ENCODE measurements around the gene SPDYE4. TPM values are rescaled to one million over a fixed set of nuclear protein-coding genes. Genes with fewer than 3 reads are reported as not detected.

SPDYE4 gene
- total RNA-seq, 1 donor from 2014 or later: not detected

DNA sequence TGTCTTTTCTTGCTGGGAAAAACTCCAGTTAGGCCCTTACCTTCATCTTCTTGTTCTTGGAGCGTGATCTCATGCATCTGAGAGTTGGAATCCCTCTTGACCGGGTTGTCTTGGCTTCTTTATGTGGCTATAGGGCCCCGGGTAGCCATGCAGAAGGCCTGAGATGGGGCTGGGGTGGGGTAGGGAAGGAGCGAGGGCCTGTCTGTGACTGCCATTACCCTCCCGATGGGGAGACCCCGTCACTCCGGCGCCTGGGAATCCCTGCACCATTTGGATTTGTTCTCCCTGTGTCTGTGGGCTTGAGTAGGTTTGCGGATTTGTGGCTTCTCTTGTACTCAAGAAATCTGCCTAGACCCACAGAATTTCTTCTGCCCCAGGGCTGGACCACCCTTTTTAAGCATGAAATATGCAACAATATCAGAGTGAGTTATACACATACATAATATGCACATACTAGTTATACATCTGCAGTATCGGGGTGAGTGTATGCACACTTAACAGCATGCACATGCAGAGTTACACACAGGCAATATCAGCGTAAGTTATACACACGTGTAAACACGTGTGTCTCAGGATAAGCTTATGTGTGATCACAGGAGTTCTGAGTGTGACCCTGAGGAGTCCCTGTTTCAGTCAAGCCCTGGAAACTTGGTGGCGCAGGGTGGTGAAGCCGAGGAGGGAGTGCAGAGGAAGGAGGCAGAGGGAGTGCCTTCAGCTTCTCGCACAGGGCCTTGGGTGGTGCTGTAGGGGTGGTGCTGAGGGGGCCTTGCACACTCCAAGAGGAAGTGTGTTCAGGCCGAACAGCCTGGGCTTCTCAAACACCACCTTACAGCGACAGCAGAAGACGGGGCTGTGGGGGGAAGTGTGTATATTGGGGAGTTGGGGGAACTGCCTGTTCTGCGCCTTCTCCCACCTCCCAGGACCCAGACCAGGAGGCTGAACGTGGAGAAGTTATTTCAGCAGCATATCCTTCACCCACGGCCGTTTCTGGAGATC, 32.2 kb downstream of the SPDYE4 start:
- DNase-seq: no peak
- ATAC-seq: no peak
- intact Hi-C loops (cut with micrococcal nuclease): no loop called here

DNA sequence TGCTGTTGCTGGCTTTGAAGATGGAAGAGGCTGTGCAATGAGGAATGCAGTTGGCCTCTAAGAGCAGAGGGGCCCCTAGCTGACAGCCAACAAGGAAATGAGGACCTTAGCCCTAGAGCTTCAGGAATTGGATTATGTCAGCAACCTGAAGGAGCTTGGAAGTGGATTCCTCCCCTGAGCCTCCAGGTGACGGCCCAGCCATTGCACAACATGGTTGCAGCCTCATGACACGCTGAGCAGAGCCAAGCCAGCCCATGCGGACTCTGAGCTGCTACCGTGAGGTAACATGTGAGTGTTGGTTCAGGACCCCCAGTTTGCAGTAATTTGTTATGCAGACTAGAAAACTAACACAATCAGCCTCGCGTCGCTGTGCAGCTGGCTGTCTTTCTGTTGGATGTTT, 33.9 kb downstream of the SPDYE4 start:
- intact Hi-C loops (cut with micrococcal nuclease): no loop called here
- ATAC-seq: no peak

DNA sequence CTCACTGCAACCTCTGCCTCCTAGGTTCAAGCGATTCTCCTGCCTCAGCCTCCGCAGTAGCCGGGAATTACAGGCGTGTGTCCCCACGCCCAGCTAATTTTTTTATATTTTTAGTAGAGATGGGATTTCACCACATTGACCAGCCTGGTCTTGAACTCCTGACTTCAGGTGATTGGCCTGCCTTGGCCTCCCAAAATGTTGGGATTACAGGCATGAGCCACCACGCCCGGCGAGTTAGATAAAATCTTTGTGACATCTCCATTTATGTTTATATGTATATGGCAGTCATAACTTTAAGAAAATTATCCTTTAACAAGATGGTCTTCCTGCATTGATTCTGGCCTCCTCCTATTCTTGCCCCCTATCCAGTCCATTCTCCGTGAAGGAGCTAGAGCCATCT, 37.8 kb downstream of the SPDYE4 start:
- DNase-seq (no peak), ATAC-seq (no peak)
- intact Hi-C loops (cut with micrococcal nuclease): no loop called here

More for the DNA sequence above, 33.9 kb downstream of the SPDYE4 start:
- DNase-seq: no peak

DNA sequence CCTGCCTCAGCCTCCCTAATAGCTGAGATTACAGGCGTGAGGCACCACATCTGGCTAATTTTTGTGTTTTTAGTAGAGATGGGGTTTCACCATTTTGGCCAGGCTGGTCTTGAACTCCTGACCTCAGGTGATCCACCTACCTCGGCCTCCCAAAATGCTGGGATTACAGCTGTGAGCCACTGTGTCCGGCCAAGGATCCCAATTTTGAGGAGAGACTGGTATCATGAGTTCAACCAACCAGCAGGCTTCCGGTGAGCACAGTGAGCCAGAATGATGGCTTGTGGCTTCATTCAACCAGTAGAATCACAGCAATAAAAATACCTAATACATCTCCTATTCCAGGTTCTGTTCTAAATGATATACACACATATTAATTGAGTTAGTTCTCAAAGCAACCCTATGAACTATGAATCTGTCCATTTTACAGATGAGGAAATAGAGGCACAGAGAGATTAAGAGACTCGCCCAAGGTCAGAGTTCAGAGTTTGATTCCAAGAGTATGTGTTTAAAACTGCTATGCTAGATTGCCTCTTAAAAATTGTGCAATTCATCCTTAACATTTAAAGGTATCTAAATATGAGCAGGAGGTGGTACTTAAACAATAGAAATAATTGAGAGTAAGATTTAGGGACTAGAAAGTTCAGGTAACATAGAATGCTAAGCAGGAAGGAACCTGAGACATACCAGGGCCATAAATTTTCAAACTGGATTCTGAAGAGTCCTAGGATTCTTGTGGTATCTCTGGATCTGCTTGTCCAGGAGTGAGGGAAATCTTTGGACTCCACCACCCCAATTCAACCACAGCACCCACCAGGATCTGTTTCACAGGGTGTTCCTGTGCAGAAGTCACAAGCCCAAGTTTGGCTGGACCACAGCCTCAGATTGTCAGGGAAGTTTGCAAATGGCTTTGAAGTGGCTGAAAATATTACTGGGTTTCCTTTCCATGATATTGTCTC, 38.8 kb downstream of the SPDYE4 start:
- DNase-seq (no peak), ATAC-seq (no peak)
- intact Hi-C loops (cut with micrococcal nuclease): no loop called here

DNA sequence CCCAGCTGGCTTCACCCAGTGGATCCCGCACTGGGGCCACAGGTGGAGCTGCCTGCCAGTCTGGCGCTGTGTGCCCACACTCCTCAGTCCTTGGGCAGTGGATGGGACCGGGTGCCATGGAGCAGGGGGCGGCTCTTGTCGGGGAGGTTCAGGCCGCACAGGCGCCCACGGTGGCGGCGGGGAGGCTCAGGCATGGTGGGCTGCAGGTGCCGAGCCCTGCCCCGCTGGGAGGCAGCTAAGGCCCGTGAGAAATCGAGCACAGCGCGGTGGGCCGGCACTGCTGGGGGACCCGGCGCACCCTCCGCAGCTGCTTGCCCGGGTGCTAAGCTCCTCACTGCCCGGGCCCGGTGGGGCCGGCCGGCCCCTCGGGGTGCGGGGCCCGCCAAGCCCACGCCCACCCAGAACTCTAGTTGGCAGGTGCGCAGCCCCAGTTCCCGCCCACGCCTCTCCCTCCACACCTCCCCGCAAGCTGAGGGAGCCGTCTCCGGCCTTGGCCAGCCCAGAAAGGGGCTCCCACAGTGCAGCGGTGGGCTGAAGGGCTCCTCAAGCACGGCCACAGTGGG, 40.3 kb downstream of the SPDYE4 start:
- DNase-seq: no peak
- intact Hi-C loops (cut with micrococcal nuclease): no loop called here
- ATAC-seq: no peak

DNA sequence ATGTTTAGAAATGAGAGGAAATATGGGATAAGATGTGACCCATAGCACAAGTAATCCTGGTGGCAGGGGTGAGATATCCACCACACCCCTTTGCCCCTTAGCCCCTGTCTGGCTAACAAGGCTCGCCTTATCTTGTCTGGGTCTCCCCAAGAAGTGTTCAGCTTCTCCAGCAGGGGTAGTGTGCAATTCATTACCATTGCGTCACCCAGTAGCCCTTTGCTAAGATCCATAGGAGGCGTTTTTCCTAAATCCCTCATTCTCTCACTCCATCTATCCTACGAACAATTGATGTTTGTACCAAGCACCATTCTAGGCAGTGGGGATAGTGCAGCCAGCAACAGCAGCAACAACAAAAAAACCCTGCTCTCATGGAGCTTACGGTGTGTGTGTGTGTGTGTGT, 44.5 kb downstream of the SPDYE4 start:
- ATAC-seq (no peak), DNase-seq (no peak)
- intact Hi-C loops (cut with micrococcal nuclease): no loop called here

DNA sequence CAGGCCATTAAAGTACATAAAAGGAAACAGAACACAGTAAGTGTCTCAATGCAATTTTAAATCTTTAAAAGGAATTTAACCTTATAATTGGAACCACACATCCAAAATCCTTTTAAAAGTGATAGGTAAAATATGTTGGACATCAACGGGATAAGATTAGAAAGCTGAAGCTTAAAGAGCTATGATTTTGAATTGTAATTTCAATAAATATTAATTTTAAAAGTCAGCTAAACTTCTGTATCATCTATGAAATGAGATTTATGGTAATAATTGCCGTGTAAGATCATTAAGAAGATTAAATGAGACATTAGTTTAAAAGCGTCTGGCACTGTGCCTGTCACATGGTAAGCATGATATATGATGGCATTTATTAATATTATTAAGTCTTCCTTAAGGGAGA, 45.0 kb downstream of the SPDYE4 start:
- no peak for ATAC-seq
- intact Hi-C loops (cut with micrococcal nuclease): no loop called here
- DNase-seq: no peak

DNA sequence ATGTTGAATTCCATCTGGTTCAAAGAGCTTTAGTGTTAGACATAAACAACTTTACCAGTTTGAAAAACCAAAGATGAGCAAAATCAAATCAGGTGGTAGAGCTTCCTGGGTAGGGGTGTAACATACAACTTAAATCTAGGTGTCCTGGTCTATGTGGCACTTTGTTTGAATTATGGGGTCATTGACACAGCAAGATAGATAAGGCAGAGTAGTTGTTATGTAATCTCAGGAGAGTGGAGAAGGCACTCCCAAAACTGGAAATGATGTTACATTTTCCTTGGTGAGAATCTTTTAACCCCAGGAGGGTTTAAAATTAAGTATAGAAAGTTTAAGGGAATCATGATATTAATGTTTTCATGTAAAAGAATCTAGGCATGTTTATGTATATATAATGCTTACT, 45.6 kb downstream of the SPDYE4 start:
- no peak for DNase-seq
- intact Hi-C loops (cut with micrococcal nuclease): no loop called here
- ATAC-seq: no peak

DNA sequence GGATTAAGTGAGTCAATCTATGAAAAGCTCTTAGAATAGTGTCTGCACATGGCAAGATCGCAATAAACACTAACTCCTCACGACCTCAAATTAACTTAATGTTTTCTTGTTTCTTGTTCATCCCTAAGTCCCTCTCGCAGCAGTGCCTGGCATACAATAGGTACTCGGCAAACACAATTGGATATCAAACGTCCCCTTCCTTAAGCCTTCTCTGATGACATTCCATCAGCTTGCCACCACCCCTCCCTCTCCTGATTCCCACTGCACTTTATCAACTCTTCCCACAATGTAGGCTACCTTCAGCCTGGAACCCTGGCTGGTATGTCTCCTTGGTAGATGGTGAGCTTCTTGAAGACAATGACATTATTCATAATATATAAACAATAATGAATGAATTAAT, 47.1 kb downstream of the SPDYE4 start:
- intact Hi-C loops (cut with micrococcal nuclease): no loop called here
- no peak for ATAC-seq
- no peak for DNase-seq

DNA sequence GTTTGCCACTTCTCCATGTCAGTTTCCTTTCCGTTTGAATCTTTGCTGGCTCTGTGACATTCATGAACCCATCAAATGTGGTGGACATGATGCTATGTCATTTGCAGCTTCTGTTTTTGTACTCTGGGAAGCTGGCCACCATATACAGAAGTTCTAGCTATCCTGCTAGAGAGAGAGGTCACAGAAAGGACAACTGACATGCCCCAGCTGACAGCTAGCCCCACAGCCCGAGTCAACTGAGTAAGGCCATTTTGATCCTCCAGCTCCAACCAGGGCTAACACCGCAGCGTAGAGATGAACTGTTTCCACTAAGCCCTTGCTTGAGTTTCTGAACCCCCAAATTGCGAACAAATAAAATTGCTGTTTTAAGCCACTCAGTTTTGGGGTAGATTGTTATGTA, 47.5 kb downstream of the SPDYE4 start:
- intact Hi-C loops (cut with micrococcal nuclease): no loop called here
- ATAC-seq: peak; percentile 14
- no peak for DNase-seq

DNA sequence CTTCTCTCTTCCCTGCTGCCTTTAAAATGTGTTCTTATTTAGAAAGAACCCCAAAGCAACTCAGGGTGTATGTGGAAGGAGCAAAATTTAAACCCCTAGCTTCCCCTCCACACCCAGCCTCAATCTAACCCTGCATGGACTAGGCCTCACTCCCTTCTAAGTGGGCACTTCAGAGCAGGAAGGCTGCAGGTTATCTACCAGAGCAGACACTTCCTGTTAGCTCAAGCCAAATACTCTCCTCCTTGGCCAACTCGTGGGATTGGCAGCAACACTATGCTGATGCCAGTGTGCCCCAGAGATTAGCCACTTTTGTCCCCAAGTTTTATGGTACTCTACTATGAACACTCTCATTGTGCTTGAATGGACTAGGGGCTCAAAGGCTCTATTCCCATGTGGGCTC, 49.3 kb downstream of the SPDYE4 start:
- ATAC-seq (peak; percentile 75), DNase-seq (no peak)
- intact Hi-C loops (cut with micrococcal nuclease): no loop called here

DNA sequence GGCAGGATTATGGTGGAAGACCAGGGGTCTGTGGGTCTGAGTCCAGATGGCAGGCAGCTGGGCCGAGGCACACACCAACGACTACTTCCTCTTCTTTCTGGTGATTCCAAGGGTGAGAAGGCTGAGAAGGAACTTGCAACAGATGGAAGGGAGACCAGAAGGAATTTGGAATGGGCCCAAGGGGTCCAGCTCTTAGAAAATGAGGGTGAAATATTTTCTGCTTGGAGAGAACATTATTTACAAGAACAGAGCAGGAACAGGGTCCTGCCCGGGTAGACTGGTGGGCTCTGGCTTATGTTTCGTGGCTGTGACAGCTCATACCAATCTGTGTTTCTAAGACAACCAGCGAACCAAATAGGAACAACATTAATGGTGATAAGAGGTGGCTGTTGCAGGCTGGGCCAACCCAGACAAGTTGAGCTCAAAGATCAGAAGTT, 50.3 kb downstream of the SPDYE4 start:
- DNase-seq: peak; percentile 44
- intact Hi-C loops (cut with micrococcal nuclease): no loop called here
- ATAC-seq: peak; percentile 84

DNA sequence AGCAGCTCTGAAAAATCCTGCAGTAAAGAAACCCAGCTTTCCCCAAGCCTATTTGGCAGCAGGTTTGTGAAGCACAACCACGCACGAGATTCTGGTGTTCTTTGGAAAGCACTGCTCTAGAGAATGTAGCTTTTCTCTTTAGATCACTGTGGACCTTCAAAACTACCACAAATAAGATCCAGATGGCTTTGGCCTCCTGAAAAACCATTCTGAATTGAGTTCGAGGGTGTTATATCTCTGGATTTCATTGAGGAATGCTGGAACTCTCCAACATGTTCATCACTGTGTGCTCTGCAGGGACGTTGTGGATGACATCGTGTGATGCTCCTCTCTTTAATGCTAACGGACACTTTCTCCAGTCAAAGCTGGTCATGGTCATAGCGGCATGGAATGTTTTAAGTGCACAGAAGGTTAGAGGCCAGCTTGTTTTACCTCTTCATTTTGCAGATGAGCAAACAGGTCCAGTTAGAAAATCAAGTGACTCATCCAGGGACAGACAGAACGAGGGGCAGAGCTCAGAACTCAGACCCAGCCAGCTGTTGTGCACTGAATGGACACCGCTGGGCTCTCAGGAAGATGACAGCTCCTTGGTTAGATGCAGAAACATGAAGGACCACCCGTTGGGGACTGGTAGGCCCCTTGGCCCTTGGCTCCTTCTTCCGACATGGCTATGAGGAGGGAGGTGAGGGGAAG, 50.9 kb downstream of the SPDYE4 start:
- DNase-seq (no peak), ATAC-seq (peak; percentile 47)
- intact Hi-C loops (cut with micrococcal nuclease): no loop called here

DNA sequence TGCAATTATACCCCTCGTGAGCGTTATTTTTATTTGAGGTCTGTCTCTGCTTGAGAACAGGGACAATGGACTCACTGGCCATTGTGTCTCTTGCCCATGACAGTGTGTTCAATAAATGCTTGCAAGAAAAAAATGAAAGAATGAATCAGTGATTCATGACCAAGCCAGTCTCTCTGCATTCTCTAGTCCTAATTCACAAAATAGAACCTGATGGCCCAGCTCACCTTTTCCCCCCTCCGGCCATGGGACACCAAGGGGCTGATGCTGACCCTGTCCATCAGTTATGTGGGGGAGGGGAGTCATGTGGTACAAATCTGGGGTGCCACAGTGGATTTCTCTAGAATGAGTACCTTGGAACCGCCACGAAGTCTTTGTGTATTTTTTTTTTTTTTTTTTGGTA, 51.9 kb downstream of the SPDYE4 start:
- no peak for ATAC-seq
- intact Hi-C loops (cut with micrococcal nuclease): no loop called here
- DNase-seq: no peak

DNA sequence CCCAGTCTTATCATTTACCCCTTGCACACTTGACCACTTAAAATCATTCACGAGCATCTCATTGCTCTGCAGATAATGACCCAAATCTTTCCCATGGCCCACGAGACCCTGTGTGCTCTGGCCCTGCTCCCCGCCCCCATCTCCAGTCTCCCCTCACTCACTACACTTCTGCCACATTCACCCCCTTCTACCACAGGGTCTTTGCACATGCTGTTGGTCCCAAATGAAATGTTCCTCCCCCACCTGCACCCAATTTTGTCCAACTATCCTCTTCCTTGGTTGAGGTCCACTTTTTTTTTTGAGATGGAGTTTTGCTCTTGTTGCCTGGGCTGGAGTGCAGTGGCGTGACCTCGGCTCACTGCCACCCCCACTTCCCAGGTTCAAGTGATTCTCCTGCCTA, 52.9 kb downstream of the SPDYE4 start:
- DNase-seq (no peak), ATAC-seq (no peak)
- intact Hi-C loops (cut with micrococcal nuclease): no loop called here

DNA sequence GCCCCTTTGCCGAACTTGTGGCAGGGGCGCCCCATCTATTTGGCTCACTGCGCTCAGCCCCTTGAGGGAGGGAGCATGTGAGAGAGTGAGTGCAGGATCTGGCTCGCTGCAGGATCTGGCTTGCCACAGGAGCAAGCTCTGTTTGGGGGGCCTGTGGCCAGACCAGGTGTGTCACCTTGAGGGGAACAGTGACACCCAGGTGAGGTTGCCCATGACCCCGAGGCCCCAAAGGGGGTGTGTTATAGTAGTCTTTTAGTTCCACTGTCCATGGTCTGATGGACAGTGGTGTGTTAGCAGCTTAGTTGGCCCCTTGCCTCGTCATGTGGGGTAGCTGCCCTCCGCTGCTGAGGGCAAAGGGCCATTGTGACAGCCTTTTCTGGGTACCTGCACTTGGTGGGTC, 55.3 kb downstream of the SPDYE4 start:
- ATAC-seq (no peak), DNase-seq (no peak)
- intact Hi-C loops (cut with micrococcal nuclease): no loop called here

DNA sequence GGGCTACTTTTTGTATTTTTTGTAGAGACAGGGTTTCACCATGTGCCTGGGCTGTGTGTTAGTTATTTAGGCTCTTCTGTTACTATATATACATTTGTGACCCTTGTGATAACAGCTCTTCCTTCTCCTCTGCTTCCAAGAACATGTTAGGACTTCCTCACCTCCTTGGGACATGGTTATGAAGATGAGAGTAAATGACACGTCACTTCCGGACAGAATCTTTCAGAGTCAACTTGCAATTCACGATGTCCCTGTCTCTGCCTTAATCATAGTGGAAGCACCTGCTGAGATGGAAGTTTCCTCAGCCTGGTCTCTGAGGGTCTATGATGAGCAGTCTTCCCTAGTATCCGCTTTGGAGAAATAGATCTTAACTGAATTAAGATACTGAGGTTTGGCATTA, 56.6 kb downstream of the SPDYE4 start:
- no peak for DNase-seq
- ATAC-seq: no peak
- intact Hi-C loops (cut with micrococcal nuclease): no loop called here

DNA sequence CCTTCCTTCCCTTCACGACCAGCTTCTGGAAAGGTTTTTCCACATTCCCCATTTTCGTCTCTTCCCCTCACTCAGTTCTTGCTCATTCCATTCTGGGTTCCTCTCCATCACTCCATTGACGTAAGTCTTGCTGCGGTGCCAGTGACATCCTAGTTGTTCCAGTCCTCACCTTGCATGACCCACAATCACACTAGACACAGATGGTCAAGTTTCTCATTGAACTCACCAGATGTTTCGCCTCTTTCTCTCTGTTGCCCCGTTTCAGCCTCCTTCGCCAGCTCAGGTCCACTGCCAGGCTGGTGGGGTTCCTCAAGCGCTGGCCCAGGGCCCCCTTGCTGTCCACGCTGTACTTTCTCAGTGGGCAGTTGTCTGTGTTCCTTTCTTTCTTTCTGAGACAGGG, 57.1 kb downstream of the SPDYE4 start:
- ATAC-seq (no peak), DNase-seq (no peak)
- intact Hi-C loops (cut with micrococcal nuclease): no loop called here

Measured in left ventricle myocardium superior (tissue), 1 donor.